Measurements from ENCODE around the gene SALL4.
"Not testable (repeated sequence)": the region's sequence is repeated elsewhere in the genome, so short reads cannot be mapped to it uniquely, and the experiment has no call there.

The SALL4 gene

DNA sequence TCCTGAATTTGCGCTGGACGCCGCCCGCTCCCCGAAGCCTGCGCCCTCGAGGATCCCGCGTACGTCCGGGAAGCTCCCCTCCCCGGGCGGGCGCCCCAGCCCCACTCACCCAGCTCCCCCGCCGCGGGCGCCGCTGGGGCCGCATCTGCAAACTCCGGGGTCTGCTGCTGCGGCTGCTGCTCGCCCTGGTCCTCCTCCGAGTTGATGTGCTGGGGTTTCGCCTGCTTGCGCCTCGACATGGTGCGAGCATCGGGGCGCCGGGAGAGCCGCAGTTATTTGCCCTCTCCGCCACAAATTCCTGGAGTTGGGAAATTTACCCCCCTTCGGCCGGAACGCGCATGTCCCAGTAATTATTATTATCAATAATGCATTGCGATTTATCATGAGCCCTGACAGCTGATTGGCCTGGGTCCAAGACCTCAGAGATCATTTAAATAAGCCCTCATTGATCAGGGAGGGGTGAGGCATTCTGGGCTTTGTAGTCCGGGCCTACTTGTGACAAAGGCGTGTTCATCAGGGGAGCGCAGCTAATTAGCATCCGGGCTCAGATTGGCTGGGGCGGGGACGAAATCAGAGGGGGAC is at the start of gene SALL4:
TSS of gene SALL4 (minus strand) at position 352 of the 582 bp plus-strand sequence. CDS start at position 239, 113 bp downstream.
- no peak for DNase-seq

- DNase-seq: no peak
These were observed 46.0 kb upstream of the SALL4 start for GRCh38 chr20:51848346-51848745.

DNA sequence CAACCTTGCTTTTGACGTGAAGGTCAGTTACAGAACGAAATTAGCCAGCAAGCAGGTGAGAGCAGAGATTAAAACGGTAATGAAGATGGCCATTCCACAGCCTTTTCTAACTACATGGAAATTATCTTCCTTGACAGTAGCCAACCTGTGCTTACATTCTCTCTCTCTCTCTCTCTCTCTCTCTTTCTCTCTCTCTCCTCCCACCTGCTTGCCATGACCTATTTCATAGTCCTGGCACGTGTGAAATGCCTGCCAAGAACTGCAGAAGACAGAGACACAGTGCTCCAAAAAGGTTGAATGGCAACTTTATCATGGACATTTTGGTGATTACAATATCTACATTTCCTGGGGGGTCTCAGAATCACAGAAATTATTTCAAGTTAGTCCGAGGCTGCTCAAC is 38.5 kb upstream of the SALL4 start:
- DNase-seq: no peak

GRCh38 chr20:51837876-51838420 is 35.6 kb upstream of the SALL4 start:
- no peak for DNase-seq

DNA sequence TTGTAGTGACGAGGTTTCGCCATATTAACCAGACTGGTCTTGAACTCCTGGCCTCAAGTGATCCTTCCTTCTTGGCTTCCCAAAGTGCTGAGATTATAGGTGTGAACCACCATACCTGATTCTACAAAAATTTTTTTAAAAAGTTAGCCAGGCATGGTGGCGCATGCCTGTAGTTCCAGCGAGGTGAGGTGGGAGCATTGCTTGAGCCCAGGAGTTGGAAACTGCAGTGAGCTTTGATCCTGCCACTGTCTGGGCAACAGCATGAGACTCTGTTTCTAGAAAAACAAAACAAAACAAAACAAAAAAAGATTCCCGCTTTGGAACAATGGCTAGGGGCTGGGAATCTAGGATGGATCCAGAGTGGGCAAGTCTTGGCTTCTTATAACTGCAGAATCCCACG is 35.1 kb upstream of the SALL4 start:
- no peak for DNase-seq

- no peak for DNase-seq
These were observed 31.0 kb upstream of the SALL4 start for GRCh38 chr20:51833326-51833725.

- DNase-seq: no peak
These were observed 30.0 kb upstream of the SALL4 start for GRCh38 chr20:51832276-51832675.

GRCh38 chr20:51831866-51832265 is 29.5 kb upstream of the SALL4 start:
- DNase-seq: no peak

DNA sequence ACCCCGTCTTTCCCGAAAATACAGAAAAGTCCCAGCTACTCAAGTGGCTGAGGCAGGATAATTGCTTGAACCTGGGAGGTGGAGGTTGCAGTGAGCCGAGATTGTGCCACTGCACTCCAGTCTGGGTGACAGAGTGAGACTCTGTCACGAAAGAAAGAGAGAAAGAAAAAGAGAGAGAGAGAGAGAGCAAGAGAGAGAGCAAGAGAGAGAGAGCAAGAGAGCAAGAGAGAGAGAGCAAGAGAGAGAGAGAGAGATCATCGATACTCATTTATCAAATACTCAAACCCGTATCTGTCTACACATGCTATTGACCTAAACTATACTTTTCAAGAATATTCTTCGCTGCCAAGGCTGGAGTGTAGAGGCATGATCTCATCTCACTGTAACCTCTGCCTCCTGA is 28.2 kb upstream of the SALL4 start:
- DNase-seq: no peak

GRCh38 chr20:51828762-51829161 is 26.4 kb upstream of the SALL4 start:
- no peak for DNase-seq

DNA sequence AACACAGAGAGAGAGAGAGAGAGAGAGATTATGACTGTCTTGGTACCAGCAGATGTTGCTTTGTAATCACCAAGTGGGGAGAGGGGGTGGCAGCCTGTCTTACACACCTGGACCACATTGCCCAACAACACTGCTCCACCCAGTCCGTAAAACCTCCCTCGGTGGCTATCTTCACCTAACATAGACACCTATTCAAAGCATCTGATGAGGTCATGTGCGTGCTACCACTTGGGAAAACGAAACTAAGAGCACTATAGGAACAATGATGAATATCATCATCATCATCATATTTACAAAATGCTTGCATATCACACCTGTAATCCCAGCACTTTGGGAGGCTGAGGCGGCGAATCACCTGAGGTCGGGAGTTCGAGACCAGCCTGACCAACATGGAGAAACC is 24.1 kb upstream of the SALL4 start:
- DNase-seq: no peak

DNA sequence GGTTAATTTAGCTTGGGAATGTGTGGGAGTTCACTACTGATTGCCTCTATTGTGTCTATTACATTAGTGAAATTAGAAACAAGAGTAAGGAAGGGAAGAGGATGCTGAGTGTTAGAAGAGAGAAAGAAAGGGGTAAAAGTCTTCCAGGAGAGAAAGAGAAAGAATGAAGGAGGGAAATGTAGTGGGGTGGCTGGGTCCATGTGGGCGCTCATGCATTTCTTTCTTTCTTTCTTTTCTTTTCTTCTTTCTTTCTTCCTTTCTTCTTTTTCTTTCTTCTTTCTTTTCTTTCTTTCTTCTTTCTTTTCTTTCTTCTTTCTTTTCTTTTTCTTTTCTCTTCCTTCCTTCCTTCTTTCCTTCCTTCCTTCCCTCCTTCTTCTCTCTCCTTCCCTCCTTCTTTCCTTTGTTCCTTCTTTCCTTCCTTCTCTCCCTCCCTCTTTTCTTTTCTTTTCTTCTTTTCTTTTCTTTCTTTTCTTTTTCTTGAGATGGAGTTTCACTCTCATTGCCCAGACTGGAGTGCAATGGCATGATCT is 16.2 kb upstream of the SALL4 start:
- DNase-seq: no peak

GRCh38 chr20:51816856-51817255 is 14.5 kb upstream of the SALL4 start:
- not testable (repeated sequence) for DNase-seq

GRCh38 chr20:51815383-51816076 is 13.2 kb upstream of the SALL4 start:
- no peak for DNase-seq

GRCh38 chr20:51812861-51813260 is 10.5 kb upstream of the SALL4 start:
- DNase-seq: no peak

DNA sequence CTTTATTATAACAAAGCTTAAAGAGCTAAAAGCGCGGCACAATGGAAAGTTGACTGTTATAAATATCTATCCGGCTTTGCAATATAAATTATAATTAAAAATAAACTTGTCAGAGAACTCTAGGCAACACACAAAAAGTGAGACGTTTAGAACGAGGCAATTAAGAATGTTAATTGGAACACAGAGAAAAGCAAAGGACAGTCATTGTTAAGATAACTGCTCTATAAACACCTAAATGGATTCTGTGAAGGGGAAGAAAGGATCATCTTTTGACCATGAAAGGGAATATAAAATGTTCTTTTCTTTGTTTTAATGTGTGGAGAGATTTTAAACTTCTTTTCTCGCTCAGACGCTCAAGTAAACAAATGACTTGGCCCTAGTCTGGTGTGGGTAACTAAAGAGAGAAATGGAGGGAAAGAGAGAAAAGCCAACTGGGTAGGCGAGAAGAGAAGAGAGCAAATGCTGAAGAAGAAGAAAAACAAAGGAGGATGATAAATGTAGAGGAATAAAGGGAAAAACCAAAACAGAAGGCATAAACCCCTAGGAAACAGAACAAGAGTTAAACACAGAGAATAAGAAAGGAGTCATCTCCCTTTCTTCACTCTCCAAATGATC is 9.3 kb upstream of the SALL4 start:
- DNase-seq: no peak

DNA sequence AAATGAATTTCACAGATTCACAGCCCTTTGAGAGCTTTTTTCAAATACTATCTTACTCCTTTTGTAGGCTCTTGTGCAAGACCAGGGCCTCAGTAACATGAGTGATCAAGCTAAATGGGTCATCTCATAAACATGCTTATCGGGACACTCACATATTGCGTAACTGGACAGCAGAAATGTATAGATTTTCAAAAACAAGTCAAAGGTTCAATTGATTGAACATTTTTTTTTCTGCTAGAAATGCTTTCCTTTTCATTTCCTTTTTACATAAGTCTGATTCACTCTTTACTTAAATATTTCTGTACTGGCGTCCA is 8.7 kb upstream of the SALL4 start:
- no peak for DNase-seq

DNA sequence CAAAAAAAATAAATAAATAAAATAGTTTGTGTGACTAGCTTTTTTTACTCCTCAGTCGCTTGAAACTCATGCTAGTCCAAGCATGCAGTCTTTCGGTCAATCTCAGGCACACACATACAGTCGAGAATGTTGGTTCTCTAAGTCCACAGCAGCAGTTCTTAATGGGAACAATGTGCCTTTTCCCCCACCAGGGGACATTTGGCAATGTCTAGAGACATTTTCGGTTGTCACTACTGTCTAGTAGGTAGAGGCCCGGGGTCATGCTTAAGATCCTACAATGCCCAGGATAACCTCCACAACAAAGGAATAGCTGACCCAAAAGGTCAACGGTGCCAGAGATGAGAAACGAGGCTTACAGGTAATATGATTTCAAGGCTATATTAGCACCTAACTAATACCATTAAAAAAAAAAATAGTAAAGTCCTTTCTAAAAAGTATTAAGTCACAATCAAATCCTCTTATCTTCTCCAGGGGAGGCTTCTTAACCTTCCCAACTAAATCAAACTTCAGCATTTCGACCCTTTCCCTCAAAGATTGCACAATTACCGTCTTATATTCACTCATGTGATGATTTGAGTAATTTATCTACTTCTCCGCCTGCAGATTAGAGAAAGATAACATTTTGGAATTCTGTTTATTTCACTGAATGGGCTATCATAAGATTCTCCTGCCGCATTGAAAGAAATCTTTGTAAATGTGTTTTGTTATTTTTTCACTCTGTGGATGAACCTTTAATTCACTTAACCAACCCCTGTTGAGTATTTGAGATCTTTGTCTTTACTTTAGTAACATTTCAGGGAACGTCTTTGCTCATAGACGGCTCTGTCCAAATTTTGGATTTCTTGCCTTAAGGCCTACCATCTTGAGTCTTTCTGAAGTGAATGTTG is 8.1 kb upstream of the SALL4 start:
- DNase-seq: no peak

DNA sequence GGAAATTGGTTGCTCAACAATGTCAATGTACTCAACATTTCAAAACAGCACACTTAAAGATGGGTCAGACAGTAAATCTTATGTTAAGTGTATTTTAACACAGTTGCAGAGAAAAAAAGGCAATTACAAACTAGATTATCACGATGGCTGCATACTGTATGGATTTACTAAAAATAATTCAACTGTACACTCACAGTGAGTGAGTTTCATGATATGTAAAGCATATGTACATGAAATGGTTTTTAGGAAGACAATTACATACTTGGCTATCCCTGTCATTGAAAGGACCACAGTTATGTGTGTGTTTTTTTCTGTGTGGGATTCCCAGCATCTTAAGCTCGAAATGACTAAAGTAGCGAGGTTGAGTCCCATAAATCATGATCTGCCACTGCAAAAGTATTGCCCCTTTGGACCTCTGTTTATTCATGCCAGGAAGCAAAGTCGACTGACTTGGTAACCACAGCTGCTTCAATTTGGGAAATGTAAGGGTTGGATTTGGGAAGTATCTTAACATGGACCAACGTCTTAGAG is 5.5 kb upstream of the SALL4 start:
- DNase-seq: no peak

DNA sequence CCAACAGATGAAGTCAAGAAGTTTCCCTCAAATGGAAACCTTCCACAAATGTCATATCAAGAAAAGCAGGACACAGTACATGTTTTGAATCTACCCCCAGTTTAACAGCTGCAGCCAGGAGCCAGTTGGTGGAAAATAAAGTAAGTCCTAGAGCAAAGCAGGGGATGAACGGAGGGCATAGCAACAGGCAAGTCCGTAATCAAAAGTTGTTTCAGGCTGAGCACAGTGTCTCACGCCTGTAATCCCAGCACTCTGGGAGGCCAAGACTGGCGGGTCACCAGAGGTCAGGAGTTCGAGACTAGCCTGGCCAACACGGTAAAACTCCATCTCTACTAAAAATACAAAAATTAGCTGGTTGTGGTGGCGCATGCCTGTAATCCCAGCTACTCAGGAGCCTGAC is 2.4 kb upstream of the SALL4 start:
- DNase-seq: no peak

GRCh38 chr20:51803148-51803854 is 980 bp upstream of the SALL4 start:
- no peak for DNase-seq

DNA sequence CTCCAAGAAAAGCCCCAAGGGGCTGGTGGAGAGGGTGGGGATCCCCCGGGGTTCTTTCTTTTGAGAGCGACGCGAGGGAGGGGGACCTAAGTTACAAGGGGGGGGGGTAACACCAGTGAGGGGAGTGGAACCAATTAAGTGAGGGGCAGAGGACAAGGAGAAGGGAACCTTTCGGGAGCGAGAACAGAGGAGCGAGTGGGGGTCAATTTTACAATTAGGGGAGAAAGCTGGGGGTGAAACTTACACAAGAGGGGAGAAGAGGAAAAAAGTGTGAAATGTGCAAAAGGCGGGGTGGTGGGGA is 548 bp downstream of the SALL4 start:
- DNase-seq: no peak

Data from NCI-H2107 (cell line).